GM21737 (cell line): ENCODE results near the gene MARK3.
"Not testable (repeated sequence)": the region's sequence is repeated elsewhere in the genome, so short reads cannot be mapped to it uniquely, and the experiment has no call there.

ENCODE experiments used
- ATAC-seq: cut with Tn5 transposase; IDR thresholded peaks from one replicate; pipeline ENCODE4 v1.9.1; 2021; ENCODE audit warnings: mild to moderate bottlenecking, moderate library complexity; ENCODE audit not compliant: unreplicated experiment

MARK3 gene

GRCh38 chr14:103509864-103510723, 124.9 kb downstream of the MARK3 start:
- no peak for ATAC-seq

DNA sequence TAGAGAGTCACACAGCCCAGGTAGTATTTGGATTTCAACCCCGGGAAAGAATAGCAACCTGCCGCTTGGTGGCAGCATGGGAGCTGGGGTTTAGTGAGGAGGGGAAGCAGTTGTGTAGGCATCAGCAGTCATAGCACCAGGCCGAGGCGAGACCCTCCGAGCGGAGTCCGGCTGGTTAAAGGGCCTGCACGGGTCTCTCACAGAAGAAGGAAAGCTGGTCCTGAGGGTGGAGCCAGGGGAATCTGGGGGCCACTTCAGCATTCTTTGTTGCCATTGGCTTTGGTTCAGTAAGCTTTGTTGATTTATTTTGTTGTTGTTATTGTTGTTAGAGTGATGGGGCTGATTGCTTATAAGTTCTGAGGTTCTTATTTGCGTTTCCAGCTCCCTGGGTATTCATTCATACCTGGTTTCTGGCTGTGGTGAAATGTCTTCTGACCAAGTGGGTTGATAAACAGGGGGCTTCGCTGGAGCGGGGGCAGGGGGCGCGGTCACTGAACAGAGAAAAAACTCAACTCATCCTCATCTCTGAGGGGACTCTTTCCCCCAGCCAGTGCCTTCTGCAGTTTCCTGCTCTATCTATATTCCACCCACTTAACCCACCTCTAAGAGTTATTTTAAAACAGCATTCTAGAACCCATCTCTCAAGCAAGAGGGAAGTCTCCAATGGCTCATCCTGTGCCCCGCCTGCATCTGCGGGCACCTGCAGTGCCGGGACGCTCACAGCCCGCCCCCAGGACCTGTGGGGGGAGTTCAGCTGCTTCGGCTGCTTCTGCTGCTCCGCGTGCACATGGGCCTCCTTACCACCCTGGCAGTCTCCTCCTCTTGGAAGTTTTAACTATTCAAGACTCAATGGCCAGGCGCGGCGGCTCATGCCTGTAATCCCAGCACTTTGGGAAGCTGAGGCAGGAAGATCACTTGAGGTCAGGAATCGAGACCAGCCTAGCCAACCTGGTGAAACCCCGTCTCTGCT, 125.8 kb downstream of the MARK3 start:
- ATAC-seq: no peak

DNA sequence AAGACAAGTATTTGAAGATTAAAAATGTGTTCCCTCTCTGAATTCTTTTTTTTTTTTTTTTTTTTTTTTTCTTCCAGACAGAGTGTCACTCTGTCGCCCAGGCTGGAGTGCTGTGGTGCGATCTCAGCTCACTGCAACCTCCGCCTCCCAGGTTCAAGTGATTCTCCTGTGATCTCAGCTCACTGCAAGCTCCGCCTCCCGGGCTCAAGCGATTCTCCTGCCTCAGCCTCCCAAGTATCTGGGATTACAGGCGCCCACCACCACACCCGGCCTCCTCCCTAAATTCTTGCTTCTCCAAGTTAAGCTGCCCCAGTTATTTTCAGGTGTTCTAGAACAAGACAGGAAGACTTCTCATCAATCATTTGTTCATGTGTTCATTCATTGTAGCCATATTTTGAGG, 127.0 kb downstream of the MARK3 start:
- ATAC-seq: not testable (repeated sequence)

DNA sequence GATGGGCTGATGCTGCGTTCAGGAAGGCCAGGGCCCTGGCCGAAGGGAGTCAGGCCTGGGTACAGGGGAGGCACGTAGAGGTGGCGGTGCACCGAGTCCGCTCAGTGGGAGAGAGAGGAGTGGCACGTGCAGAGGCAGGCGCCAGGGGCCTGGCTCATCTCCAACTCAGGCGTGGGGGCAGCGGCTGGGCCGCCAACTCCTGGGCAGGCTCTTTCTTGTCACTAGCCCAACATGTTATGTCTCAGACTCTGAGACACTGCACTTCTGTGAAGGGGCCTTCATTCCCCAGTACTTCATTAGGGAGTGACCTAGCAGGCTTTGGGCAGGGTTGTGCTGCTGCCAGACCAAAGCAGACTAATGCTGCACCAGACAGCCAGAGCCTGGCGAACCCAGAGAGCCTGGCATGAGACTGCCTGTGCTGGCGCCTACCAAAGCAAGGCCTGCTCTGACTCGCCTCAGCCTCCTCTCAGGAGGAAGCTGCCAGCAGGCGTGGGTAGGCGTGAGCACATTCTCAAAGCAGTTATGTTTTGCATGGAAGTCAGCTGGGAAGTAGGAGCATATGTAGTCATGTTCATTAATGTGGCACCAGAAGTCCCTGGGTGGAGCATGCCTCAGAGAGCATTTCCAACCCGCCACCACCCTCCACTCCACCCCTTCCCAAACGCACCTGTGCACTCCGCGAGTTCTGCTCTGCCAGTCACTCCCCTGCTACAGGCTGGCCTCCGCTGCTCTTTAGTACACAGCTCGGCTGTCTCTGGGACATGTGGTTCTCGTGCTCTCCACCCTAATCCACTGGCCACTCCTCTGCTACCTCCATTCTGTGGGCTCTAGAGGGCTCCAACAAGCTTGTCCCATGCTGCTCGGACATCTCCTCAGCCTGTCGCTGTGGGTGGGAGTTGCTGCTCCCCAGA, 127.7 kb downstream of the MARK3 start:
- ATAC-seq: no peak

- no peak for ATAC-seq
Measured at GRCh38 chr14:103514596-103515421, 129.6 kb downstream of the MARK3 start.

DNA sequence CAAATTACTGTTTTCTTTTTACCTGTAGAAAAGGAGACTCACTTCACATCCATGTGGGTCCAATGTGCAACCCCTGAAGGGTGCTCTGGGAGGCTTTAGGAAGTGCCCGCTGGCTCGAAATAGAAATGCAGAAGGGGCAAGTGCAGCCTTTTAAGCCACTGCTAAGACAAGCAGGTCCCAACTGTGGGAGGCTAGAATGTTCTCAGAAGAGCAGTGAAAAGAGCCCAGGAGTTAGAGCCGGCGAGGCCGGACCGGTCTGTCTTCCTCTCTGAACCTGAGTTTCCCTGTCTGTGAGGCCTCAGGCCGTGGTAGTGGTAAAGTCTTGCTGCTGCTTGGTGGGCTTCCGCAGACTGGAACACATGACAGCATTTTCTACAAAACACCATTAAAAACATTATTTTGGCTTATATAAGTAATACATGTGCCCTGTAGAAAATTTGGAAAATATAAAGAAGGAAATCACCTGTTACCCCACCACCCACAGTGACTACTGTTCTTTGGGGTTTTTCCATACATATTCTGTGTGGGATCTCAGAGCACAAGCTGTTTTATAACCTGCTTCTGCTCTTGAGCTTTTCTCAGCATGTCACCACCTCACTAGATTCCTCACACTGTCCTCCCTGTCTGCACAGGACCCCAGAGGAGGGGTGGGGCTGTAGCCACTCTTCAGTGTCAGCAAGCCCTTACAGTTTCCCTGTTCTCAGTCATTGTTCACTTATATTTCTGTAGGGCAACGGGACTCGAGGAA, 131.4 kb downstream of the MARK3 start:
- ATAC-seq: no peak

GRCh38 chr14:103517174-103517566, 132.0 kb downstream of the MARK3 start:
- ATAC-seq: no peak

DNA sequence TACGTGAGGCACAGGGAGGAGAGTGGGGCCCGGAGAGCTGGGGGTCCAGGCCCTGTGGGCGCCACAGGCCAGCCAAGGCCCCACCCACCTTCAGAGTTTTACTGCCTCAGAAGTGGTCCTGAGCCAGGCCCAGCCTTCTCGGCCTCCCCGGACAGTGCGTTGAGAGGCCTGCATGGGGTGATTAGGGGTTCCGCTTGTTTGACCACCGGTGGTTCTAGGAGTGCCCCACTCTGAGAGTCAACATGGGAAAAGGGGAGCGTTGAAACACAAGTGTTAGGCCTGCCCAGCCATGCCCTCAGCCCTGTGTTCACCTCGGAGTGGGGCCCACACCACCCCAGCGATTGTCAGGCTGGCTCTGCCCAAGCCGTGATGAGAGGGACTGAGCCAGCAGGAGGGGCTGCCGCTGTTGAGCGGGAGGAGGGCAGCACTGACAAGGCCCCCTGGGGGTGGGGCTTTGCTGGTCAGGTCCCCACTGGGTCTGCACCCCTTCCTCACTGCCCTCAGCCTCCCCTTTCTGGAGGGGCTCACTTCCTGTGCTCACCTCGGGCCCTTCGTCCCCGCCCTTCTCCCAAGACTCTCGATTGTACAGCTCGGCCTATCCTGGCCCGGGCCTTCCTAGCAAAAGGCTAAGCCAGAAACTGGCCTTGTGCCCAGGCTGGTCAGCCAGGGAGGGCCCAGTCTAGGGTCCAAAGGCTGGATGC, 132.7 kb downstream of the MARK3 start:
- ATAC-seq: no peak

DNA sequence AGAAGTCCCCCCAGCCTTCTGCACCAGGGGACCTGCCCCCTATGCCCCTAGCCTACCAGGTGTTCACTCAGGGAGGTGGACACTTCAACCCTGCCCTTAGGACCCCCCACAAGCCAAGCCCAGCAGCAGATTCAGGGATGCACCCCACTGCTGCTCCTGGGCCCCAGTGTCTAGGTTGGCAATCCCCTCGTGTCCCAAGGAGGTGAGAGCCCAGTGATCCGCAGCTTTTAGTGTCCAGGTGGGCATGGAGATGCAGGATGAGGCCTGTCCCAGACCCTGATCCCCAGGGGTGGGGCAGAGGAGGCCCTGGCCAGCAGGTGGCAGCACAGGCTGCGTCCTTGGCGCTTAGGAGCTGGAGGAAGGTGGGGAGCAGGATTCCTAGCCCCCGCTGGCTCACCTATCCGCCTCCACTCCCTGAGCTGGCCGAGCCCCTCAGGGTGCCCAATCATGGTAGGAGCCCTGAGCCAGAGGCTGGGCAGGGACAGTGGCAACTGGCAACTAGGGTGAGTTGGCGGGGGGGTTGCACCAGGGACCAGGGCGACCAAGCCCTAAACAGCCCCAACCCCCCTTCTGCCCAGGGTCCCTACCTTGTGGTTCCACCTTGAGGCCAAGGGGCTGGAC, 133.3 kb downstream of the MARK3 start:
- ATAC-seq: no peak

- no peak for ATAC-seq
Measured at GRCh38 chr14:103519043-103519836, 134.0 kb downstream of the MARK3 start.

DNA sequence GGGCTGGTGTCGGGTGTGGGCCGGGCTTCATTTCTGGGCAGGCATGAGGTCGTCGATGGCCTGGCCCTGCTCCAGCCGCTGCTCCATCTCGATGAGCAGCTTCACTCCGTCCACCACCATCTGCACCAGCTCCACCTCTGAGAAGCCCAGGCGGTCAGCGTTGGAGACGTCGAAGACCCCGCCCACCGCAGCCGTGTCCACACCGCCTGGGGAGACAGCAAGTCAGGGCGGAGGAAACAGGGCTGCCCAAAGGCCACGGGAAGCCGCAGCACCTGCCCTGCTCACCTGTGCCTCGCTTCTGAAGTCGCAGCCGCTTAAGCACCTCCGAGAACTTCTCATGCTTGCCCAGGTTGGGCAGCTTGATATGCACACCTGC, 134.6 kb downstream of the MARK3 start:
- no peak for ATAC-seq

GRCh38 chr14:103520269-103520656, 135.0 kb downstream of the MARK3 start:
- ATAC-seq: no peak

DNA sequence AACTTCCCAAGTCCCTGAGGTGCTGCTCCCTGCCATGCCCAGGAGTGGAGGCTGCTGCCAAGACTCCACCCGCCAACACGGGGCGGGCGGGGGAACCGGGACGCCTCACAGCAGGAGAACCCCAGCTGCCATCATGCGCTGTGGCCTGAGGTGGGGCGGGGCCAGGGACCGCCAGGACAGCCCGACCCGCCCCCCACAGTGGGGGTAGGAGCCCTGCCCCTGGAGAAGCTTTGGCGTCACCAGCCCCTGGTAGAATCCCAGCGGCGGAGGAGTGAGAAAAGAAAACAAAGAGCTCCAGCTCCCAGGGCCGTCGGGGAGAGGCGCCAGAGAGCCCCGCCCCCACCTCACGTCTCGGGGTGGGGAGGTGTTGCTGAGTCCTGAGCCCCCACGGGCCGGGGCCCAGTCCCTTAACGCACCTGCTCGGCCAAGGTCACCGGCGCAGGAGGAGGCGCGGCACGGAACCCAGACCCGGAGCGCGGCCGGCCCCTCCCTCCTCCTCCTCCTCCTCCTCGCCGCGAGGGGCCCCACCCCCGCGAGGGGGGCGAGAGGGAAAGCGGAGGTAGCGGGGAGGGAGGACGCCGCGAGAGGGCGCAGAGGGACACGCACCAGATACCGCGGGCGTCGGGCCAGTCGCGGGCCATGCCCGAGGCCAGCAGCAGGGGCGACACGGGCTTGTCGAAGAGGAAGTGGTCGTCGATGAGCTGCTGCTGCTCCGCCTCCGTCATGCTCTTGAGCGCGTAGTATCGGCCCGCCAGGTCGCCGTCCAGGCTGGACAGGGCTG, 135.6 kb downstream of the MARK3 start:
- ATAC-seq: peak; percentile 36

DNA sequence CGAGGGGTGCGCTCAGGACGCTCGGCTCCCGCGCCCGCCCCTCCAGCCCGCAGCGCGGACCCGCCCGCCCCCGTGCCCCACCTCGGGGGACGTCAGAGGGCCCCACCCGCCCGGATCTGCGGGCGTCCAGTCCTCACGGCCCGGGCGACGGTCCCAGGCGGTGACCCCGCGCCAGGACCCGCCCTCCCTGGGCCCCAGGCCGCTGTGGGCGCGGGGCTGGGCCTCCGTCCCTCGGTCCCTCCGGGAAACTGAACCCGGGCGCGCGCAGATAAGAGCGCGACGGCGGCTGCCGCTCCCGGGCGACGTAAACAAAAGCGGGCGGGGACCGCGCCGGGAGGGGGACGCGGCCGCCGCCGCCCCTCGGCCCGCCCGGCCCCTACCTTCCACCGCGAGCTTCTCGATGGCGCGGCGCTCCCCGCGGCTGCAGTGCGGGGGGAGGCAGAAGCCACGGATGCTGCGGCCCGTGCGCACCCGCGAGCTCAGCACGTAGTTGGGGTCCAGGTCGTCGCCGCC, 136.3 kb downstream of the MARK3 start:
- ATAC-seq: peak; percentile 3

DNA sequence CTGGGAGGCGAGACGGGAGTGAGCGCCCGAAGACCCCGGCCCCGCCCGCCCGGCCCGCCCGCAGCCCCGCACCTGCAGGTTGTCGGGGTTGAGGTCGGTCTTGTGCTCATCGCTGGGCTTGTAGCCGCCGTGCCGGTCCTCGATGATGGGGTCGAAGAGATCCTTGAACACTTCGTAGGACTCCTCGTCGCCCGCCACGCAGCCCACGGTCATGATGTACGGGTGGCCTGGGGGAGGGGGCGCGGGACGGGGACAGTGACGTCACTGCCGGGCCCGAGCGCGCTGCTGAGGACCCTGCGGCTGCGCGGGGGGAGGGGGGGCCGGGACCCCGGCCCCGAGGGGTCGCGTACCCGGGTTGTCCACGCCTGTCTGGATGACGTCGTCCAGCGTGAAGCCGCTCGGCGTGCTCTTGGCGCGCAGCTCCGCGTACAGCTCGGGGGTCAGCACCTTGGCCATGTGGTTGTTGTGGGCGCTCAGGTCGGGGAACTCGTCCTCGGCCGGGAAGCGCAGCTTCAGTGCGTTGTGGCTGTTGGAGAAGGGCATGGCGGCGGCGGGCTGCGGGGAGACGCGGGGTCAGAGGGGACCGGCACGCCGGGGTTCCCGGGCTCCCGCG, 136.8 kb downstream of the MARK3 start:
- ATAC-seq: no peak
